ENCODE measurements around the gene ZFAND5.

Gene ZFAND5

DNA sequence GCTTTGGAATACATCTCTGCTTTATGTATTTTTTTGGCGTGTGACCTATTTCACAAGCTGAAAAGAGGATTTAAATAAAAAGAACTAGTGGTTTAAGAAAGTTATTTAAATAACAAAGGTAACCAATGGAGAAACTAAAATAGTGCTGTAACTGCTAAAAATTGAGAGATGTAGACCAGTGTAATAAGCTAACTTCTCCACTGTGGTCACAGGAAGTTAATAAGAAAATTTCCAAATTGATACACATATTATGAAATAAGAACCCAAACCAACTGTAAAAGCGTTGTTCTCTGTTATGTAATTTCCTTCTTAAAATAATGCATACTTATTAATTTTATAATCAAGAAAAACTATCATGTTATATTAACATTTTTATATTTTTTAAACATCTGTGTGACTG, 29.1 kb upstream of the ZFAND5 start:
- Histone ChIP-seq H3F3A (ENCODE audit: insufficient read depth) (no peaks in the 10 kb centered on the region), H3K9ac (ENCODE audit: low read length) (no peak overlapping the region), H3K4me2 (ENCODE audit: low read depth, low read length, poor library complexity, severe bottlenecking) (no peak overlapping the region), H3K27ac (ENCODE audit: low read depth, low read length) (no peak overlapping the region), H3K4me3 (ENCODE audit: insufficient read depth, low read length, poor library complexity, severe bottlenecking) (no peak overlapping the region), H3K27me3 (ENCODE audit: low read length) (no peaks in the 10 kb centered on the region), H3K9me2 (replicated peaks; ENCODE audit: insufficient read depth, low read length) (no peaks in the 10 kb centered on the region), H3K36me3 (ENCODE audit: low read length) (no peaks in the 10 kb centered on the region), H2AFZ (ENCODE audit: low read depth, low read length, severe bottlenecking) (no peak overlapping the region), H3K79me2 (ENCODE audit: insufficient read depth, low read length) (no peaks in the 10 kb centered on the region), H3K9me3 (ENCODE audit: insufficient read depth, low read length) (no peaks in the 10 kb centered on the region), H4K20me1 (ENCODE audit: low read depth, low read length) (no peaks in the 10 kb centered on the region)
- no peak for TF ChIP-seq EZH2phosphoT487 (conservative IDR thresholded peaks at IDR 0.05; ENCODE audit: low read length)
- TF ChIP-seq, protein P1, sequence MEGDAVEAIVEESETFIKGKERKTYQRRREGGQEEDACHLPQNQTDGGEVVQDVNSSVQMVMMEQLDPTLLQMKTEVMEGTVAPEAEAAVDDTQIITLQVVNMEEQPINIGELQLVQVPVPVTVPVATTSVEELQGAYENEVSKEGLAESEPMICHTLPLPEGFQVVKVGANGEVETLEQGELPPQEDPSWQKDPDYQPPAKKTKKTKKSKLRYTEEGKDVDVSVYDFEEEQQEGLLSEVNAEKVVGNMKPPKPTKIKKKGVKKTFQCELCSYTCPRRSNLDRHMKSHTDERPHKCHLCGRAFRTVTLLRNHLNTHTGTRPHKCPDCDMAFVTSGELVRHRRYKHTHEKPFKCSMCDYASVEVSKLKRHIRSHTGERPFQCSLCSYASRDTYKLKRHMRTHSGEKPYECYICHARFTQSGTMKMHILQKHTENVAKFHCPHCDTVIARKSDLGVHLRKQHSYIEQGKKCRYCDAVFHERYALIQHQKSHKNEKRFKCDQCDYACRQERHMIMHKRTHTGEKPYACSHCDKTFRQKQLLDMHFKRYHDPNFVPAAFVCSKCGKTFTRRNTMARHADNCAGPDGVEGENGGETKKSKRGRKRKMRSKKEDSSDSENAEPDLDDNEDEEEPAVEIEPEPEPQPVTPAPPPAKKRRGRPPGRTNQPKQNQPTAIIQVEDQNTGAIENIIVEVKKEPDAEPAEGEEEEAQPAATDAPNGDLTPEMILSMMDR (IDR thresholded peaks at IDR 0.05; ENCODE audit: insufficient read depth, low read length, poor library complexity, severe bottlenecking) = no peak

DNA sequence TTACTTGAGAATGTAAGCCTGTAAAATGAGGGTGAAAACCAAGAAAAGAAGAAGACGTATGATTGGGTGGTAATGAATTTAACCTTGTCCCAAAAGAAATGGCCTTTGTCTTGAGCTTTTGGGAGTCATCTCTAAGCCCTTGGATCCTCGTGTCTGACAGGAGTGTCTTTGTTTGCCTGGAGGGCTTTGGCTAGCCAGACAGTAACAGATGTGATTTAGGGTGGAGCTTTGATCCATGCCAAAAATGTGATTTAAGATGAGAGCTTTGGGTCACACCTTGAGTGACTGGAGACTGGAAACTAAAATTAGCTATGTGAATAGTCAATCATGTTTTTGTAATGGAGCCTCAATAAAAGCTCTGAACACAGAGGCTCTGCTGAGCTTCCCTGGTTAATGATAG, 25.9 kb upstream of the ZFAND5 start:
- Histone ChIP-seq H2AFZ (ENCODE audit: low read depth, low read length, severe bottlenecking) (no peak overlapping the region), H3K9me3 (ENCODE audit: insufficient read depth, low read length) (no peaks in the 10 kb centered on the region), H3K9ac (ENCODE audit: low read length) (no peak overlapping the region), H3K36me3 (ENCODE audit: low read length) (no peaks in the 10 kb centered on the region), H3K27ac (ENCODE audit: low read depth, low read length) (no peak overlapping the region), H3K27me3 (ENCODE audit: low read length) (no peaks in the 10 kb centered on the region), H4K20me1 (ENCODE audit: low read depth, low read length) (no peaks in the 10 kb centered on the region), H3K9me2 (replicated peaks; ENCODE audit: insufficient read depth, low read length) (no peaks in the 10 kb centered on the region), H3K4me3 (ENCODE audit: insufficient read depth, low read length, poor library complexity, severe bottlenecking) (no peak overlapping the region), H3K4me2 (ENCODE audit: low read depth, low read length, poor library complexity, severe bottlenecking) (no peak overlapping the region), H3F3A (ENCODE audit: insufficient read depth) (no peaks in the 10 kb centered on the region), H3K79me2 (ENCODE audit: insufficient read depth, low read length) (no peaks in the 10 kb centered on the region)
- TF ChIP-seq, protein P1 (IDR thresholded peaks at IDR 0.05; ENCODE audit: insufficient read depth, low read length, poor library complexity, severe bottlenecking) = no peak
- TF ChIP-seq EZH2phosphoT487 (conservative IDR thresholded peaks at IDR 0.05; ENCODE audit: low read length) = no peak

DNA sequence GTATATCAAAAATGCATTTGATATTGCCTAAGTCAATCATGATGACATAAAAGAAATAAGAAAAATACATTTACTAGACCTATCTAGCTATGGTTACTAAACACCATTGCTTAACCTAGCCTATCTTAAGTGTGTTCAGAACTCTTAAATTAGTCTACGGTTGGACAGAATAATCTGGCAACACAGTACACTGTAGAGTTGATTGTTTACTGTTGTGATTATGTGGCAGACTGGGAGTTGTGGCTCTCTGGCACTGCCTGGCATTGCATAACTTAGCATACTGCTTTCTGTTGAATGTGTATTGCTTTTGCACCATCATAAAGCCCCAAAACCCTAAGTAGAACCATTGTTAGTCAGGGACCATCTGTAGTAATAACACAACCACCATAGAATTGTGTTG, 21.2 kb upstream of the ZFAND5 start:
- H3K4me3 ChIP-seq (ENCODE audit: insufficient read depth, low read length, poor library complexity, severe bottlenecking) = no peak overlapping the region
- TF ChIP-seq EZH2phosphoT487 (conservative IDR thresholded peaks at IDR 0.05; ENCODE audit: low read length) = no peak
- TF ChIP-seq, protein P1 (IDR thresholded peaks at IDR 0.05; ENCODE audit: insufficient read depth, low read length, poor library complexity, severe bottlenecking) = no peak
- H3K9me2 ChIP-seq (replicated peaks; ENCODE audit: insufficient read depth, low read length) = no peaks in the 10 kb centered on the region
- no peaks in the 10 kb centered on the region for H3K79me2 ChIP-seq (ENCODE audit: insufficient read depth, low read length)
- H3K4me2 ChIP-seq (ENCODE audit: low read depth, low read length, poor library complexity, severe bottlenecking) = no peak overlapping the region
- no peak overlapping the region for H2AFZ ChIP-seq (ENCODE audit: low read depth, low read length, severe bottlenecking)
- H3F3A ChIP-seq (ENCODE audit: insufficient read depth) = no peaks in the 10 kb centered on the region
- no peaks in the 10 kb centered on the region for H4K20me1 ChIP-seq (ENCODE audit: low read depth, low read length)
- H3K9me3 ChIP-seq (ENCODE audit: insufficient read depth, low read length) = no peaks in the 10 kb centered on the region
- H3K27me3 ChIP-seq (ENCODE audit: low read length) = no peaks in the 10 kb centered on the region
- H3K27ac ChIP-seq (ENCODE audit: low read depth, low read length) = no peak overlapping the region
- no peaks in the 10 kb centered on the region for H3K36me3 ChIP-seq (ENCODE audit: low read length)
- no peak overlapping the region for H3K9ac ChIP-seq (ENCODE audit: low read length)
